ENCODE data around the gene SCRT2. TPM values are rescaled to one million over a fixed set of nuclear protein-coding genes. Genes with fewer than 3 reads are reported as not detected.

Gene SCRT2
- total RNA-seq, 1 experiment from 2014 or later = not detected

GRCh38 chr20:704726-705125 lies 29.1 kb upstream of the SCRT2 start:
- Histone ChIP-seq H3K9ac (ENCODE audit: extremely low read depth, insufficient read length, low read length) (no peak overlapping the region), H3K23me2 (ENCODE audit: insufficient read length, low read depth, low read length, poor library complexity, severe bottlenecking) (peaks cover 3% of the 10 kb centered on the region), H3K56ac (ENCODE audit: insufficient read length, low read depth, low read length) (no peak overlapping the region), H3K23ac (ENCODE audit: insufficient read length, low read depth, low read length) (no peak overlapping the region), H2BK15ac (ENCODE audit: low read depth, low read length) (no peak overlapping the region), H3K27ac (ENCODE audit: insufficient read length, low read depth, low read length) (no peak overlapping the region), H2BK20ac (ENCODE audit: low read depth, low read length, poor library complexity, severe bottlenecking) (no peak overlapping the region), H3T11ph (ENCODE audit: low read length) (no peak overlapping the region), H3K18ac (ENCODE audit: insufficient read length, low read depth, low read length) (no peak overlapping the region), H3K9me3 (ENCODE audit: control insufficient read depth, low read depth, low read length) (no peaks in the 10 kb centered on the region), H3K14ac (ENCODE audit: insufficient read depth, low read length) (no peak overlapping the region), H2AK5ac (ENCODE audit: insufficient read length, low read length) (no peak overlapping the region), H3K79me2 (ENCODE audit: insufficient read depth, low read length) (no peaks in the 10 kb centered on the region), H4K20me1 (ENCODE audit: control insufficient read depth, insufficient read depth, insufficient read length) (no peaks in the 10 kb centered on the region), H3K4ac (ENCODE audit: low read depth, low read length) (no peak overlapping the region), H4K5ac (ENCODE audit: insufficient read length, low read depth, low read length) (no peak overlapping the region), H3K27me3 (ENCODE audit: insufficient read depth, low read length) (peaks cover 5% of the 10 kb centered on the region; the same call in 1 of the 2 replicates), H4K8ac (replicated peaks; ENCODE audit: insufficient read length, low read depth, low read length) (no peak overlapping the region), H3K4me1 (ENCODE audit: insufficient read depth, low read length) (0 out of 2 replicates have a peak, but pooled peaks cover 2% of the 10 kb centered on the region), H3K79me1 (ENCODE audit: insufficient read depth, low read depth, low read length, poor library complexity, severe bottlenecking) (no peaks in the 10 kb centered on the region), H2BK12ac (ENCODE audit: insufficient read length, low read depth, low read length) (no peak overlapping the region), H4K91ac (ENCODE audit: insufficient read length, low read depth, low read length) (no peak overlapping the region), H3K4me2 (ENCODE audit: insufficient read depth, insufficient read length, low read length) (no peak overlapping the region), H2AFZ (ENCODE audit: low read length) (no peak overlapping the region), H2BK5ac (ENCODE audit: insufficient read length, low read length) (no peak overlapping the region), H2BK120ac (ENCODE audit: low read depth, low read length, poor library complexity, severe bottlenecking) (no peak overlapping the region)
- Mint-ChIP-seq H3K9me3 (peaks cover 11 to 16% of the 10 kb centered on the region in 2 experiments), H3K4me1 (peaks cover 17 to 38% of the 10 kb centered on the region in 2 experiments), H3K36me3 (ENCODE audit: insufficient read depth in 1 of 3, low read depth in 3 of 3) (peaks cover 5 to 15% (median 8%) of the 10 kb centered on the region in 3 experiments; a peak in 6 of 7 replicates), H3K27ac (no peak overlapping the region), H3K4me3 (no peak overlapping the region), H3K27me3 (ENCODE audit: low read depth) (peaks cover 32% of the 10 kb centered on the region)
- no CpG with 5 or more reads among the region's 4 CpGs for WGBS (ENCODE audit: extremely low coverage, insufficient read length, low lambda C conversion rate)
- DNase-seq = no peak
- TF ChIP-seq, protein P1, sequence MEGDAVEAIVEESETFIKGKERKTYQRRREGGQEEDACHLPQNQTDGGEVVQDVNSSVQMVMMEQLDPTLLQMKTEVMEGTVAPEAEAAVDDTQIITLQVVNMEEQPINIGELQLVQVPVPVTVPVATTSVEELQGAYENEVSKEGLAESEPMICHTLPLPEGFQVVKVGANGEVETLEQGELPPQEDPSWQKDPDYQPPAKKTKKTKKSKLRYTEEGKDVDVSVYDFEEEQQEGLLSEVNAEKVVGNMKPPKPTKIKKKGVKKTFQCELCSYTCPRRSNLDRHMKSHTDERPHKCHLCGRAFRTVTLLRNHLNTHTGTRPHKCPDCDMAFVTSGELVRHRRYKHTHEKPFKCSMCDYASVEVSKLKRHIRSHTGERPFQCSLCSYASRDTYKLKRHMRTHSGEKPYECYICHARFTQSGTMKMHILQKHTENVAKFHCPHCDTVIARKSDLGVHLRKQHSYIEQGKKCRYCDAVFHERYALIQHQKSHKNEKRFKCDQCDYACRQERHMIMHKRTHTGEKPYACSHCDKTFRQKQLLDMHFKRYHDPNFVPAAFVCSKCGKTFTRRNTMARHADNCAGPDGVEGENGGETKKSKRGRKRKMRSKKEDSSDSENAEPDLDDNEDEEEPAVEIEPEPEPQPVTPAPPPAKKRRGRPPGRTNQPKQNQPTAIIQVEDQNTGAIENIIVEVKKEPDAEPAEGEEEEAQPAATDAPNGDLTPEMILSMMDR (conservative IDR thresholded peaks at IDR 0.05) = no peak

Data from H9 (cell line).